SK-N-SH (cell line): ENCODE results near the gene ZNF296.

Experiments
- ELF1 ChIP-seq: IDR thresholded peaks from 2 replicates; pipeline ENCODE4 v1.4.0; 2012
- FOXJ3 ChIP-seq: sonication (generic); formaldehyde crosslinking; IDR thresholded peaks from 2 replicates; pipeline ENCODE4 v1.5.1; 2020; ENCODE audit warnings: mild to moderate bottlenecking, missing genetic modification reagents
- FOXM1 ChIP-seq: IDR thresholded peaks from 2 replicates; pipeline ENCODE4 v1.4.0; 2012; ENCODE audit warnings: low read depth, mild to moderate bottlenecking
- NFIC ChIP-seq: IDR thresholded peaks from 2 replicates; pipeline ENCODE4 v1.4.0; 2012; ENCODE audit warnings: borderline replicate concordance
- NRF1 ChIP-seq: IDR thresholded peaks from 2 replicates; pipeline ENCODE4 v1.6.1; 2012; ENCODE audit warnings: low read depth, mild to moderate bottlenecking, low read length
- RAD21 ChIP-seq: IDR thresholded peaks from 2 replicates; pipeline ENCODE4 v1.6.1; 2012; ENCODE audit warnings: mild to moderate bottlenecking, low read length
- RFX5 ChIP-seq: IDR thresholded peaks from 2 replicates; pipeline ENCODE4 v1.6.1; 2012; ENCODE audit warnings: mild to moderate bottlenecking, improper control_type of control experiment, low read length
- TAF1 ChIP-seq: IDR thresholded peaks from 2 replicates; pipeline ENCODE4 v1.6.1; 2012; ENCODE audit warnings: low read depth, mild to moderate bottlenecking, low read length, moderate library complexity, borderline replicate concordance
- YY1 ChIP-seq: IDR thresholded peaks from 2 replicates; pipeline ENCODE4 v1.4.0; 2012; ENCODE audit warnings: low read depth, mild to moderate bottlenecking
- TF ChIP-seq, protein P1 (sequence below): fragments of 200-600 bp; sonication (generic); IDR thresholded peaks from 2 replicates; pipeline ENCODE4 v1.6.1; 2017; ENCODE audit warnings: antibody characterized with exemption, mild to moderate bottlenecking, moderate library complexity
- TF ChIP-seq, protein P2 (sequence below): fragments of 150-350 bp; IDR thresholded peaks from 2 replicates; pipeline ENCODE4 v1.6.1; 2016; ENCODE audit warnings: mild to moderate bottlenecking, low read depth, low read length

DNA sequence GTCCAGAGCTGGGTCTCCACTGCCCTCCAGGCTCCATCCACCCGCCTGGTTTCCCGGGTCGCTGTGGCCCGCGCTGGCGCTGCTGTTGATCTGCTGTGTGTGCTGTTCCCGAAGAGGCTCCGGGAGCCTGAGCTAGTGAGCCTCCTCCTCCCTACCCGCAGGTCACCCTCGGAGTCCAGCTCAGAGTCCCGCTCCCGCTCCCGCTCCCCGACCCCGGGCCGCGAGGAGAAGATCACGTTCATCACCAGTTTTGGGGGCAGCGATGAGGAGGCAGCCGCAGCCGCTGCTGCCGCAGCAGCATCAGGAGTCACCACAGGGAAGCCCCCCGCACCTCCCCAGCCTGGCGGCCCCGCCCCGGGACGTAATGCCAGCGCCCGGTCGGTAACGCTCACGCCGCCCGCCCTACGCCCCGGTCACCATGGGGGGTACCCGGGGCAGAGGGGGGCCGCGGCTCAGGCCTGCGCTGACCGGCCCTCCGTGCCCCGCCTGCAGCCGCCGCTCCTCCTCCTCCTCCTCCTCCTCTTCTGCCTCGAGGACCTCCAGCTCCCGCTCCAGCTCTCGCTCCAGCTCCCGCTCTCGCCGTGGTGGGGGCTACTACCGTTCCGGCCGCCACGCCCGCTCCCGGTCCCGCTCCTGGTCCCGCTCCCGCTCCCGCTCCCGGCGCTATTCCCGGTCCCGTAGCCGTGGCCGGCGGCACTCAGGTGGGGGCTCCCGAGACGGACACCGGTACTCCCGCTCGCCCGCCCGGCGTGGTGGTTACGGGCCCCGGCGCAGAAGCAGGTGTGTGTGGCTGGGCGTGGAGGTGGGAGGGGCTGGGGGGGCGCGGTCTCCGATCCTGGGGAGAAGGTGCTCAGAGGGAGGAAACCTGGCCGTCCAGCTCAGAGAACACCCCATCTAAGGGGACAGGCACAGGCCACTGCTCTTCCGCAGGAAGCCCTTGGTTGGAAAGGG lies 12.2 kb downstream of the ZNF296 start:
- TF ChIP-seq YY1 = no peak
- no peak for TF ChIP-seq RAD21
- TF ChIP-seq, protein P1, sequence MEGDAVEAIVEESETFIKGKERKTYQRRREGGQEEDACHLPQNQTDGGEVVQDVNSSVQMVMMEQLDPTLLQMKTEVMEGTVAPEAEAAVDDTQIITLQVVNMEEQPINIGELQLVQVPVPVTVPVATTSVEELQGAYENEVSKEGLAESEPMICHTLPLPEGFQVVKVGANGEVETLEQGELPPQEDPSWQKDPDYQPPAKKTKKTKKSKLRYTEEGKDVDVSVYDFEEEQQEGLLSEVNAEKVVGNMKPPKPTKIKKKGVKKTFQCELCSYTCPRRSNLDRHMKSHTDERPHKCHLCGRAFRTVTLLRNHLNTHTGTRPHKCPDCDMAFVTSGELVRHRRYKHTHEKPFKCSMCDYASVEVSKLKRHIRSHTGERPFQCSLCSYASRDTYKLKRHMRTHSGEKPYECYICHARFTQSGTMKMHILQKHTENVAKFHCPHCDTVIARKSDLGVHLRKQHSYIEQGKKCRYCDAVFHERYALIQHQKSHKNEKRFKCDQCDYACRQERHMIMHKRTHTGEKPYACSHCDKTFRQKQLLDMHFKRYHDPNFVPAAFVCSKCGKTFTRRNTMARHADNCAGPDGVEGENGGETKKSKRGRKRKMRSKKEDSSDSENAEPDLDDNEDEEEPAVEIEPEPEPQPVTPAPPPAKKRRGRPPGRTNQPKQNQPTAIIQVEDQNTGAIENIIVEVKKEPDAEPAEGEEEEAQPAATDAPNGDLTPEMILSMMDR = no peak
- TF ChIP-seq NRF1 = no peak
- TF ChIP-seq NFIC = no peak
- no peak for TF ChIP-seq ELF1
- TF ChIP-seq TAF1 = no peak
- TF ChIP-seq, protein P2, sequence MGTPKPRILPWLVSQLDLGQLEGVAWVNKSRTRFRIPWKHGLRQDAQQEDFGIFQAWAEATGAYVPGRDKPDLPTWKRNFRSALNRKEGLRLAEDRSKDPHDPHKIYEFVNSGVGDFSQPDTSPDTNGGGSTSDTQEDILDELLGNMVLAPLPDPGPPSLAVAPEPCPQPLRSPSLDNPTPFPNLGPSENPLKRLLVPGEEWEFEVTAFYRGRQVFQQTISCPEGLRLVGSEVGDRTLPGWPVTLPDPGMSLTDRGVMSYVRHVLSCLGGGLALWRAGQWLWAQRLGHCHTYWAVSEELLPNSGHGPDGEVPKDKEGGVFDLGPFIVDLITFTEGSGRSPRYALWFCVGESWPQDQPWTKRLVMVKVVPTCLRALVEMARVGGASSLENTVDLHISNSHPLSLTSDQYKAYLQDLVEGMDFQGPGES = no peak
- TF ChIP-seq FOXJ3 (CRISPR knock-in tag) = no peak
- TF ChIP-seq FOXM1 = no peak
- TF ChIP-seq RFX5 = no peak
